Left lung (tissue), 14 donors: ENCODE data around the gene FOSL1. TPM values are rescaled to one million over a fixed set of nuclear protein-coding genes. Genes with fewer than 3 reads are reported as not detected.

Experiments used
- ATAC-seq: fragments of 200-7000 bp; cut with Tn5 transposase; one replicate; pipeline ENCODE4 v1.9.1; 2020; ENCODE audit warnings: moderate library complexity
- DNase-seq, 4 donors: peaks; one replicate each; pipeline ENCODE4 v3.0.0-alpha.2; 2013 to 2020
- H3K27ac ChIP-seq, 2 donors: fragments of 200-600 bp; sonication (generic) in 1 of 2; one replicate each; pipeline versions ENCODE4 v1.5.0 to v1.8.0; 2020 to 2021
- H3K27me3 ChIP-seq, 2 donors: fragments of 200-600 bp; sonication (generic) in 1 of 2; one replicate each; pipeline versions ENCODE4 v1.5.0 to v1.8.0; 2020 to 2021
- H3K36me3 ChIP-seq, 2 donors: fragments of 200-600 bp; sonication (generic) in 1 of 2; one replicate each; pipeline versions ENCODE4 v1.5.0 to v1.8.0; 2020 to 2021
- H3K4me1 ChIP-seq, 2 donors: fragments of 200-600 bp; one replicate each; pipeline ENCODE4 v1.8.0; 2021
- H3K4me3 ChIP-seq, 2 donors: fragments of 200-600 bp; sonication (generic) in 1 of 2; one replicate each; pipeline versions ENCODE4 v1.5.0 to v1.8.0; 2020 to 2021; ENCODE audit warnings: mild to moderate bottlenecking in 1 of 2
- H3K9me3 ChIP-seq, 2 donors: fragments of 200-600 bp; sonication (generic) in 1 of 2; one replicate each; pipeline versions ENCODE4 v1.5.0 to v1.8.0; 2020 to 2021
- CTCF ChIP-seq, 2 donors: fragments of 200-600 bp; sonication (generic) in 1 of 2; IDR thresholded peaks; one replicate each; pipeline versions ENCODE4 v1.5.0 to v1.8.0; 2021; ENCODE audit warnings: antibody characterized with exemption in 2 of 2
- intact Hi-C, 2 donors: fragments of 100-400 bp; cut with DNase I; formaldehyde crosslinking; loops; one replicate each; pipeline versions ENCODE4 v1.11.2 to v1.14.2; 2022
- long read RNA-seq, 12 donors: library from polyadenylated mRNA in 2 of 12; unstranded in 2 of 12; transcript quantifications; one replicate each; pipeline ENCODE4 v2.0.0 and lab custom pipeline, GENCODE V29; 2019 to 2026
- polyA plus RNA-seq, 6 donors: library from polyadenylated mRNA; unstranded; fragments of 120-200 nt; gene quantifications; one replicate each; pipeline ENCODE4 v1.2.1, GENCODE V29; 2013; ENCODE audit not compliant: insufficient read length in 6 of 6
- total RNA-seq, 2 donors: library from RNA; stranded (reverse); fragmentation: NEBNext Ultra II Directional; extraction: Animal tissue kit (Norgen Biotek cat#: 25700); gene quantifications; one replicate each; pipeline ENCODE4 v1.2.1, GENCODE V29; 2021
- donor health status: DM: no; HTN: yes; CAD: no.
- donor health status: DM: no; HTN: no; CAD: no.

Gene FOSL1
- total RNA-seq: 10 to 100 TPM in 1 of 2 donors, 1 to 10 TPM in 1; 3.4 to 16.3 TPM
- polyA plus RNA-seq: under 1 TPM in 4 of 6 donors, not detected in 2; 0.17 to 0.22 (median 0.21) TPM
- long read RNA-seq, donor 1: 0 reads
- long read RNA-seq, donor 2: 0 reads
- long read RNA-seq, donor 3: 0 reads
- long read RNA-seq, donor 4, partial matches to known transcripts: 0 of 1 reads
- long read RNA-seq, donor 4, other reads (novel, unspliced or antisense): 0 of 1 reads
- long read RNA-seq, donor 5: 0 reads
- long read RNA-seq, donor 6: 0 reads
- long read RNA-seq, donor 7: 0 reads
- long read RNA-seq, donor 8: 0 reads
- long read RNA-seq, donor 9: 0 reads
- long read RNA-seq, donor 10, partial matches to known transcripts: 0 of 5 reads
- long read RNA-seq, donor 10, other reads (novel, unspliced or antisense): 0 of 5 reads
- long read RNA-seq, donor 11: 0 reads
- long read RNA-seq, donor 12: 0 reads

DNA sequence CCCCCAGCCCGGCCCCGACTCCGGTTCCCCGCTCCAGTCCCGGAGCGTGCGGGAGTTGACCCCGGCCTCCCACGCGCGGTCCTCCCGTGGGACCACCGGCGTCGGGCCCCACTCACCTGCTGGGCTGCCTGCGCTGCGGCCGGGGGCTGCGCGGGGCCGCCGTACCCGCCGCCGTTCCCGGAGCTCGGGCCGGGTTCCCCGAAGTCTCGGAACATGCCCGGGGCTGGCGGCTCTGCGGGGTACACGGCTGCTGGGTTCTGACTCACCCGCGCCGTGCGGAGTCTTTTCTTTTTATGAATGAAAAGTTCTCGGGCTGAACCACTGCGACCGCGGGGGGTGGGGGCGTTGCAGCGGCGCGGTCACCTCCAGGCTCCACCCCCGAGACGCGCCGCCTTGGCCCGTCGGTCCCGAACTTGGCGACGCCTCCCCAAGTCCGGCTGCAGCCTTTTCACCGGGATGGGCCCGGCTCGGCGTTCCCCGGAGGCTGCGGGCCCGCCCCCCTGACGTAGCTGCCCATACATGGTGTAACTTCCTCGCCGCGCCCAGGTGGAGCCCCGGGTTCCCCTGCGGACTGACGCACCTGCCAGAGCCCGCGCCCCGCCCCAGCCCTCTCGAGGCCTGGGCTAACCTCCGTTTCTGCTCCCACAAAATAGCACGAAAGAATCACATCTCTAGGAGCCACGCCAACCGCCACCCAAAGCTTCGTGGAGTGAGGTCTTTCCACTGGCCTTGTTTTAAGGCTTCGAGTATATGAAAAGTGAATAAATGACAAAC lies at the start of gene FOSL1:
FOSL1 (minus strand) TSS at position 264 of the 774 bp plus-strand sequence; CDS start at position 215, 49 bp downstream.
- DNase-seq (peak in 3 of 4 donors; percentile 86 to 98 (median 94)), ATAC-seq (peak; percentile 94)
- H3K9me3 ChIP-seq: no peaks in the 10 kb centered on the region
- no peak for TF ChIP-seq CTCF (IDR thresholded peaks at IDR 0.05)
- H3K4me1 ChIP-seq: peaks cover 9 to 48% of the 10 kb centered on the region in 2 donors
- H3K4me3 ChIP-seq: peak within 1 kb of the TSS; percentile 43 to 70
- H3K27ac ChIP-seq: peak within 1 kb of the TSS; percentile 34 to 89
- intact Hi-C loops: no loop called here
- peaks cover 0 to 7% of the 10 kb centered on the region in 2 donors for H3K27me3 ChIP-seq
- peaks cover 0 to 18% of the 10 kb centered on the region in 2 donors for H3K36me3 ChIP-seq

DNA sequence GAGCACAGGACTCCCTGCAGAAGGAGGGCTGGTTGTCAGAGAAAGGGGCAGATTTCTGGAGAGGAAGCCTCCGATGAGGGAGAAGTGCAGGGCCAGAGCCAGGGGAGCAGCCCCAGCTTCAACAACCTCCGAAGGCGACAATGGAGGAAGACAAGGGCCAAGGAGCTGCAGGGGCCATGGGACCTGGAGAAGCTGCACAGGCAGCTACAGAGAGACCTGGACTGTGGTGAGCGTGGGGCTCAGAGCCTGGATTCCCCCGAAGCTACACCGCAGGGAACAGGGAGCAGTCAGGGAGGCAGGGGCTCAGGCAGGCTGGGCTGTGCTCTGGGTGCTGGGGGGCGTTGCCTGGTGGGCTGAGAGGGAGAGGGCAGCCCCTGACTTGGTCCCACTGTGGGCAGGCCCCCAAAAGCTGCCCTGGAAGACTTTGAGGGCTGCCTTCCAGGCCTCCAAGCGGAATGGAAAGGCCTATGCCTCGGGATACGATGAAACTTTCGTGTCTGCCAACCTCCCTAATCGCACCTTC lies 47.5 kb upstream of the FOSL1 start:
- no peaks in the 10 kb centered on the region for H3K4me1 ChIP-seq
- no peak overlapping the region for H3K4me3 ChIP-seq
- H3K9me3 ChIP-seq: no peaks in the 10 kb centered on the region
- no peak for TF ChIP-seq CTCF (IDR thresholded peaks at IDR 0.05)
- DNase-seq: peak in 1 of 4 donors; percentile 41
- no peak overlapping the region for H3K27ac ChIP-seq
- intact Hi-C loops: no loop called here
- peaks cover 0 to 10% of the 10 kb centered on the region in 2 donors for H3K27me3 ChIP-seq
- no peak for ATAC-seq
- H3K36me3 ChIP-seq: no peaks in the 10 kb centered on the region

DNA sequence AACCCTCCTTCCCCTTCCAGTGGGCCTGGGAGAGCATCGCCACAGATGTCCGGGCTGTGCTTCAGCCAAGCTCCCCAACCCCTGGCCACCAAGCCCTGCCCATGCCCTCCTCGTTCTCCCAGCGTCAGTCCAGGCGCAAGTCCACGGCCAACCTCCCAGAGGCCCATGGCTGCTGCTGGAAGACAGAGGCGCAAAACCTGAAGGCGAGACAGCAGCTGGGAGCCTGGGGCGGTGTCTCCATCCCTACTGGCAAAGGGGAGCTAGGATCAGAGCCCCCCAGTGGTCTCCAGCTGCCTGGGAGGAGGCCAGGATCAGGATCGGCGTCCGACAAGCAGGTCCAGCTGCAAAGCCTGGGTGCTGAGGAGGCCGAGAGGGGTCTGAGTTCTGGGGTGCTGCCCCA lies 46.9 kb upstream of the FOSL1 start:
- Histone ChIP-seq H3K4me1 (peaks cover 0 to 4% of the 10 kb centered on the region in 2 donors), H3K4me3 (no peak overlapping the region), H3K9me3 (no peaks in the 10 kb centered on the region), H3K27me3 (peaks cover 0 to 10% of the 10 kb centered on the region in 2 donors), H3K36me3 (no peaks in the 10 kb centered on the region), H3K27ac (no peak overlapping the region)
- TF ChIP-seq CTCF (IDR thresholded peaks at IDR 0.05): no peak
- ATAC-seq: no peak
- no peak for DNase-seq
- intact Hi-C loops: no loop called here

DNA sequence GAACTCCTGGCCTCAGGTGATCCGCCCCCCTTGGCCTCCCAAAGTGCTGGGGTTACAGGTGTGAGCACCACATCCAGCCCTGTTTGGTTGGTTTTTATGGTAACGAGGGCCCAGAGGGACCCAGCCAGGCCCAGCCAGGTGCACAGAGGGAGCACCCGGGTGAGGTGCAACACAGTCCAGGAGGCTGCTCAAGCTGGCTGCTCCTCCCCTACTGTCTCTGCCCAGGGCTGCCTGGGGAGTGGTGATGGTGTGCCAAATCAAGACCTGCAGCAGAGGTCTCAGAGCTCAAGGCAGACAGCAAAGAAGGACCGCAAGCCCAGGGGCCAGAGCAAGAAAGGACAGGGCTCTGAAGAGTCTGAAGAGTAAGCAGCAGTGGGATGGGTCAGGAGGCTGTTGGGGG lies 46.5 kb upstream of the FOSL1 start:
- peak in 1 of 4 donors; percentile 43 for DNase-seq
- Histone ChIP-seq H3K27ac (no peak overlapping the region), H3K36me3 (no peaks in the 10 kb centered on the region), H3K9me3 (no peaks in the 10 kb centered on the region), H3K4me3 (no peak overlapping the region), H3K4me1 (peaks cover 0 to 9% of the 10 kb centered on the region in 2 donors), H3K27me3 (peaks cover 0 to 10% of the 10 kb centered on the region in 2 donors)
- no peak for TF ChIP-seq CTCF (IDR thresholded peaks at IDR 0.05)
- intact Hi-C loops: no loop called here
- no peak for ATAC-seq
